Amniotic epithelial cell (primary cell): ENCODE measurements around the gene TNKS1BP1.
A peak's percentile ranks its signal among the peaks of the same experiment; 100 is the strongest.

Experiments used
- DNase-seq: peaks from one replicate; pipeline ENCODE4 v3.0.0-alpha.2; 2010; ENCODE audit warnings: low read depth

Gene TNKS1BP1

GRCh38 chr11:57254631-57255030 lies 70.1 kb downstream of the TNKS1BP1 start:
- no peak for DNase-seq

GRCh38 chr11:57251491-57252104 lies 73.2 kb downstream of the TNKS1BP1 start:
- peak; percentile 41 for DNase-seq

GRCh38 chr11:57251037-57251436 lies 73.7 kb downstream of the TNKS1BP1 start:
- DNase-seq, result no peak
